WTC11 (cell line): Measurements from ENCODE around the gene CMPK2. TPM values are rescaled to one million over a fixed set of nuclear protein-coding genes. Genes with fewer than 3 reads are reported as not detected.

Experiments
- ATAC-seq: fragments of 200-7000 bp; cut with Tn5 transposase; 2 replicates; pipeline ENCODE4 v1.10.0; 2021; ENCODE audit warnings: mild to moderate bottlenecking, moderate library complexity
- CTCF ChIA-PET: fragments of 300-600 bp; sonication (Branson Sonifier 250); formaldehyde crosslinking; loops from one replicate; lab custom pipeline; 2021; ENCODE audit warnings: antibody characterized with exemption; lab: Charles Lee
- POLR2A ChIA-PET: fragments of 350-600 bp; sonication (Branson Sonifier 250); formaldehyde crosslinking; loops from one replicate; lab custom pipeline; 2021; ENCODE audit warnings: antibody characterized with exemption; lab: Charles Lee
- DNase-seq: peaks from one replicate; pipeline ENCODE4 v3.0.0; 2021; ENCODE audit warnings: low spot score
- H3K27ac Mint-ChIP-seq: 2 replicates; pipeline ENCODE4 v1.8.0; 2021; ENCODE audit warnings: mixed read lengths
- H3K27me3 Mint-ChIP-seq: 2 replicates; pipeline ENCODE4 v1.8.0; 2021; ENCODE audit warnings: low read depth, mild to moderate bottlenecking, moderate library complexity, mixed read lengths
- H3K36me3 Mint-ChIP-seq: 2 replicates; pipeline ENCODE4 v1.8.0; 2021; ENCODE audit warnings: mixed read lengths
- H3K4me1 Mint-ChIP-seq: 2 replicates; pipeline ENCODE4 v1.8.0; 2022; ENCODE audit warnings: mixed read lengths
- H3K4me3 Mint-ChIP-seq: 2 replicates; pipeline ENCODE4 v1.8.0; 2021; ENCODE audit warnings: mild to moderate bottlenecking, moderate library complexity, mixed read lengths
- H3K9me3 Mint-ChIP-seq: 2 replicates; pipeline ENCODE4 v1.8.0; 2021; ENCODE audit warnings: mixed read lengths
- ATF1 ChIP-seq: sonication (generic); formaldehyde crosslinking; IDR thresholded peaks from 2 replicates; pipeline ENCODE4 v1.8.1; 2023; ENCODE audit warnings: mild to moderate bottlenecking, moderate library complexity, missing genetic modification reagents
- CBFB ChIP-seq: sonication (generic); formaldehyde crosslinking; IDR thresholded peaks from 2 replicates; pipeline ENCODE4 v1.8.1; 2022; ENCODE audit warnings: mild to moderate bottlenecking, low read depth, missing genetic modification reagents
- CREB1 ChIP-seq: sonication (generic); formaldehyde crosslinking; IDR thresholded peaks from 2 replicates; pipeline ENCODE4 v1.8.0; 2023; ENCODE audit warnings: mild to moderate bottlenecking, missing genetic modification reagents
- E2F5 ChIP-seq: sonication (generic); formaldehyde crosslinking; IDR thresholded peaks from 2 replicates; pipeline ENCODE4 v1.8.1; 2022; ENCODE audit warnings: mild to moderate bottlenecking, moderate library complexity, missing genetic modification reagents
- ESRRA ChIP-seq: sonication (generic); formaldehyde crosslinking; IDR thresholded peaks from 2 replicates; pipeline ENCODE4 v1.8.1; 2022; ENCODE audit warnings: mild to moderate bottlenecking, missing genetic modification reagents, borderline replicate concordance
- HMGA2 ChIP-seq: fragments of 250-450 bp; sonication (Bioruptor Pico); IDR thresholded peaks from 2 replicates; pipeline ENCODE4 v1.4.0; 2021; ENCODE audit warnings: mild to moderate bottlenecking, moderate library complexity
- IRF2 ChIP-seq: sonication (generic); formaldehyde crosslinking; IDR thresholded peaks from 2 replicates; pipeline ENCODE4 v1.8.0; 2022; ENCODE audit warnings: low read depth, missing genetic modification reagents, borderline replicate concordance
- MXD4 ChIP-seq: fragments of 250-450 bp; sonication (Bioruptor Pico); IDR thresholded peaks from 2 replicates; pipeline ENCODE4 v1.8.0; 2021; ENCODE audit warnings: mild to moderate bottlenecking, moderate library complexity, borderline replicate concordance
- NR1H2 ChIP-seq: sonication (generic); formaldehyde crosslinking; IDR thresholded peaks from 2 replicates; pipeline ENCODE4 v1.9.0; 2021; ENCODE audit warnings: mild to moderate bottlenecking, moderate library complexity, missing genetic modification reagents
- NR3C1 ChIP-seq: sonication (generic); formaldehyde crosslinking; conservative IDR thresholded peaks from 2 replicates; pipeline ENCODE4 v1.8.1; 2023; ENCODE audit warnings: low read depth, mild to moderate bottlenecking, missing genetic modification reagents
- OVOL2 ChIP-seq: fragments of 250-450 bp; sonication (Bioruptor Pico); IDR thresholded peaks from 2 replicates; pipeline ENCODE4 v1.9.0; 2021; ENCODE audit warnings: mild to moderate bottlenecking, borderline replicate concordance
- PRDM15 ChIP-seq: sonication (generic); formaldehyde crosslinking; IDR thresholded peaks from 2 replicates; pipeline ENCODE4 v1.8.0; 2022; ENCODE audit warnings: missing genetic modification reagents
- SOX15 ChIP-seq: fragments of 250-450 bp; sonication (Bioruptor Pico); IDR thresholded peaks from 2 replicates; pipeline ENCODE4 v1.9.0; 2021; ENCODE audit warnings: mild to moderate bottlenecking
- TP53 ChIP-seq: sonication (generic); formaldehyde crosslinking; IDR thresholded peaks from 2 replicates; pipeline ENCODE4 v1.8.1; 2023; ENCODE audit warnings: mild to moderate bottlenecking, missing genetic modification reagents
- ZNF121 ChIP-seq: sonication (generic); formaldehyde crosslinking; IDR thresholded peaks from 2 replicates; pipeline ENCODE4 v1.8.0; 2023; ENCODE audit warnings: missing genetic modification reagents
- ZNF219 ChIP-seq: sonication (generic); formaldehyde crosslinking; IDR thresholded peaks from 2 replicates; pipeline ENCODE4 v1.8.0; 2023; ENCODE audit warnings: missing genetic modification reagents, mild to moderate bottlenecking, borderline replicate concordance
- ZNF396 ChIP-seq: fragments of 250-450 bp; sonication (Bioruptor Pico); IDR thresholded peaks from 2 replicates; pipeline ENCODE4 v1.8.0; 2021; ENCODE audit warnings: mild to moderate bottlenecking, moderate library complexity, borderline replicate concordance
- ZNF416 ChIP-seq: fragments of 250-450 bp; sonication (Bioruptor Pico); IDR thresholded peaks from 2 replicates; pipeline ENCODE4 v1.9.0; 2021; ENCODE audit warnings: mild to moderate bottlenecking, inconsistent platforms
- ZNF423 ChIP-seq: fragments of 250-450 bp; sonication (Bioruptor Pico); IDR thresholded peaks from 2 replicates; pipeline ENCODE4 v2.1.2; 2022; ENCODE audit warnings: mild to moderate bottlenecking, moderate library complexity
- ZSCAN18 ChIP-seq: fragments of 250-450 bp; sonication (Bioruptor Pico); IDR thresholded peaks from 2 replicates; pipeline ENCODE4 v2.1.2; 2022; ENCODE audit warnings: mild to moderate bottlenecking, moderate library complexity
- total RNA-seq: library from RNA; stranded (reverse); gene quantifications from 3 replicates; pipeline ENCODE4 v1.2.3, GENCODE V29; 2021
- TF ChIP-seq, protein P1 (sequence below): sonication (generic); formaldehyde crosslinking; conservative IDR thresholded peaks from 2 replicates; pipeline ENCODE4 v1.8.1; 2023; ENCODE audit warnings: mild to moderate bottlenecking, low read depth, missing genetic modification reagents, moderate library complexity
- TF ChIP-seq, protein P2 (sequence below): sonication (generic); formaldehyde crosslinking; IDR thresholded peaks from 2 replicates; pipeline ENCODE4 v1.8.0; 2022; ENCODE audit warnings: mild to moderate bottlenecking, missing genetic modification reagents
- TF ChIP-seq, protein P3 (sequence below): sonication (generic); formaldehyde crosslinking; IDR thresholded peaks from 2 replicates; pipeline ENCODE4 v1.8.0; 2022; ENCODE audit warnings: mild to moderate bottlenecking, missing genetic modification reagents

The CMPK2 gene
- total RNA-seq, 1 experiment from 2014 or later = 0.13 TPM

GRCh38 chr2:6878549-6878948 is 12.8 kb upstream of the CMPK2 start (continued):
- no peak for TF ChIP-seq SOX15 (CRISPR knock-in tag)

DNA sequence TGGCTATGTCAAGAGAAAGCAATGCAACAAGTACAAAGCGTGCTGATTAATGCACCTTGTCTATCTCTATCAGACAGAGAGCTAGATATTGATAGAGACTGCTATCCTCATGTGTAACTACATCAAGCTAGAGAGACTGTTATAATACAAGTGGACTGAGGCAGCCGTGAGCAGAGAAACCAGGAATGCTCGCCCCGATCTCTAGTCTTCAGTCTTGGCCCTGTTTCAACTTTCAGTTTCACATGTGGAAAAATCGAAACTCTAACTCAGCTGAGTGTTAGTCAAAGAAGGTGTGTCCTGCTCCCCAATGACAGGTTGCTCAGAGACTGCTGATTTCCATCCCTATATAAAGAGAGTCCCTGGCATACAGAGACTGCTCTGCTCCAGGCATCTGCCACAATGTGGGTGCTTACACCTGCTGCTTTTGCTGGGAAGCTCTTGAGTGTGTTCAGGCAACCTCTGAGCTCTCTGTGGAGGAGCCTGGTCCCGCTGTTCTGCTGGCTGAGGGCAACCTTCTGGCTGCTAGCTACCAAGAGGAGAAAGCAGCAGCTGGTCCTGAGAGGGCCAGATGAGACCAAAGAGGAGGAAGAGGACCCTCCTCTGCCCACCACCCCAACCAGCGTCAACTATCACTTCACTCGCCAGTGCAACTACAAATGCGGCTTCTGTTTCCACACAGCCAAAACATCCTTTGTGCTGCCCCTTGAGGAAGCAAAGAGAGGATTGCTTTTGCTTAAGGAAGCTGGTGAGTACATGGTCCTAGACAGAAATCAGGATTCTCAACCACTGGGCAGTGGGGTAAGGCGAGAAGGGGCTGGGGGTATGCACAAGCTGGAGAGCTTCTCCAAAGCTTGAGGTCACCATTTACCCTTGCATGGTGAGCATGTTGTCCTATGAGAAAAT is 11.9 kb upstream of the CMPK2 start, which contains the start of gene RSAD2:
Gene RSAD2, plus strand, starts transcription at position 376 of the 903 bp plus-strand sequence. Its CDS starts 24 bp downstream, at position 400.
- CTCF ChIA-PET = no interaction called here
- no peak within 1 kb of the TSS for H3K27ac Mint-ChIP-seq
- H3K4me1 Mint-ChIP-seq = no peaks in the 10 kb centered on the region
- no peak within 1 kb of the TSS for H3K4me3 Mint-ChIP-seq
- no peak for TF ChIP-seq ATF1
- no peak for TF ChIP-seq IRF2 (CRISPR knock-in tag)
- no peak for TF ChIP-seq CBFB (CRISPR knock-in tag)
- TF ChIP-seq ZNF423 (CRISPR knock-in tag) = no peak
- no peak for TF ChIP-seq ESRRA
- no peak for TF ChIP-seq E2F5
- no peak for TF ChIP-seq CREB1
- TF ChIP-seq ZNF219 (CRISPR knock-in tag) = no peak
- no peak for TF ChIP-seq NR3C1
- TF ChIP-seq, protein P1, sequence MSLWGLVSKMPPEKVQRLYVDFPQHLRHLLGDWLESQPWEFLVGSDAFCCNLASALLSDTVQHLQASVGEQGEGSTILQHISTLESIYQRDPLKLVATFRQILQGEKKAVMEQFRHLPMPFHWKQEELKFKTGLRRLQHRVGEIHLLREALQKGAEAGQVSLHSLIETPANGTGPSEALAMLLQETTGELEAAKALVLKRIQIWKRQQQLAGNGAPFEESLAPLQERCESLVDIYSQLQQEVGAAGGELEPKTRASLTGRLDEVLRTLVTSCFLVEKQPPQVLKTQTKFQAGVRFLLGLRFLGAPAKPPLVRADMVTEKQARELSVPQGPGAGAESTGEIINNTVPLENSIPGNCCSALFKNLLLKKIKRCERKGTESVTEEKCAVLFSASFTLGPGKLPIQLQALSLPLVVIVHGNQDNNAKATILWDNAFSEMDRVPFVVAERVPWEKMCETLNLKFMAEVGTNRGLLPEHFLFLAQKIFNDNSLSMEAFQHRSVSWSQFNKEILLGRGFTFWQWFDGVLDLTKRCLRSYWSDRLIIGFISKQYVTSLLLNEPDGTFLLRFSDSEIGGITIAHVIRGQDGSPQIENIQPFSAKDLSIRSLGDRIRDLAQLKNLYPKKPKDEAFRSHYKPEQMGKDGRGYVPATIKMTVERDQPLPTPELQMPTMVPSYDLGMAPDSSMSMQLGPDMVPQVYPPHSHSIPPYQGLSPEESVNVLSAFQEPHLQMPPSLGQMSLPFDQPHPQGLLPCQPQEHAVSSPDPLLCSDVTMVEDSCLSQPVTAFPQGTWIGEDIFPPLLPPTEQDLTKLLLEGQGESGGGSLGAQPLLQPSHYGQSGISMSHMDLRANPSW (CRISPR knock-in tag) = no peak
- TF ChIP-seq, all 79 proteins: peak for 0
- H3K36me3 Mint-ChIP-seq = peaks cover 50% of the 10 kb centered on the region
- H3K27me3 Mint-ChIP-seq = peaks cover 29% of the 10 kb centered on the region
- H3K9me3 Mint-ChIP-seq = peaks cover 94% of the 10 kb centered on the region
- no peak for DNase-seq
- POLR2A ChIA-PET = no interaction called here
- no peak for ATAC-seq

- H3K9me3 Mint-ChIP-seq = peaks cover 93% of the 10 kb centered on the region
- no peak overlapping the region for H3K27ac Mint-ChIP-seq
- CTCF ChIA-PET = no interaction called here
- peaks cover 32% of the 10 kb centered on the region for H3K27me3 Mint-ChIP-seq
- POLR2A ChIA-PET = no interaction called here
- H3K4me1 Mint-ChIP-seq = no peaks in the 10 kb centered on the region
- DNase-seq = no peak
- ATAC-seq = no peak
- H3K36me3 Mint-ChIP-seq = peaks cover 41% of the 10 kb centered on the region
- H3K4me3 Mint-ChIP-seq = no peak overlapping the region
- TF ChIP-seq E2F5 (no peak), ZNF121 (CRISPR knock-in tag) (no peak), TP53 (no peak), NR1H2 (CRISPR knock-in tag) (no peak), ZNF396 (no peak), ZNF416 (CRISPR knock-in tag) (no peak), ZNF219 (CRISPR knock-in tag) (no peak), PRDM15 (CRISPR knock-in tag) (no peak), MXD4 (CRISPR knock-in tag) (no peak), OVOL2 (CRISPR knock-in tag) (no peak), ESRRA (no peak), ZSCAN18 (CRISPR knock-in tag) (no peak), HMGA2 (CRISPR knock-in tag) (no peak)
- TF ChIP-seq, protein P2, sequence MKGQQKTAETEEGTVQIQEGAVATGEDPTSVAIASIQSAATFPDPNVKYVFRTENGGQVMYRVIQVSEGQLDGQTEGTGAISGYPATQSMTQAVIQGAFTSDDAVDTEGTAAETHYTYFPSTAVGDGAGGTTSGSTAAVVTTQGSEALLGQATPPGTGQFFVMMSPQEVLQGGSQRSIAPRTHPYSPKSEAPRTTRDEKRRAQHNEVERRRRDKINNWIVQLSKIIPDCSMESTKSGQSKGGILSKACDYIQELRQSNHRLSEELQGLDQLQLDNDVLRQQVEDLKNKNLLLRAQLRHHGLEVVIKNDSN (CRISPR knock-in tag) = no peak
- TF ChIP-seq, protein P3, sequence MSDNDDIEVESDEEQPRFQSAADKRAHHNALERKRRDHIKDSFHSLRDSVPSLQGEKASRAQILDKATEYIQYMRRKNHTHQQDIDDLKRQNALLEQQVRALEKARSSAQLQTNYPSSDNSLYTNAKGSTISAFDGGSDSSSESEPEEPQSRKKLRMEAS = no peak
Observed at GRCh38 chr2:6876309-6876708, 10.6 kb upstream of the CMPK2 start.
